Tibial artery (tissue), 4 donors: ENCODE results near the gene UNC80.

Source experiments
- DNase-seq, 2 donors: peaks; one replicate each; pipeline ENCODE4 v3.0.0-alpha.2; 2019
- H3K27ac ChIP-seq, 2 donors: fragments of 200-600 bp; sonication (generic) in 1 of 2; 1 replicate in 1 of 2; 2 replicates in 1 of 2; pipeline ENCODE4 v1.5.1; 2018 to 2019; ENCODE audit warnings: mild to moderate bottlenecking in 1 of 2
- H3K27me3 ChIP-seq, 2 donors: fragments of 200-600 bp; sonication (generic) in 1 of 2; one replicate each; pipeline versions ENCODE4 v1.5.1 to v1.6.0; 2016 to 2019
- H3K36me3 ChIP-seq, 3 donors: fragments of 200-600 bp; sonication (generic) in 2 of 3; one replicate each; pipeline ENCODE4 v1.5.1; 2016 to 2019; ENCODE audit warnings: mild to moderate bottlenecking in 2 of 3
- H3K4me1 ChIP-seq, 4 donors: fragments of 200-600 bp; sonication (generic) in 2 of 4; 1 replicate in 3 of 4; 2 replicates in 1 of 4; pipeline ENCODE4 v1.5.1; 2016 to 2019
- H3K4me3 ChIP-seq, 2 donors: fragments of 200-600 bp; sonication (generic) in 1 of 2; 1 replicate in 1 of 2; 2 replicates in 1 of 2; pipeline ENCODE4 v1.5.1; 2018 to 2019; ENCODE audit warnings: mild to moderate bottlenecking in 2 of 2
- H3K9me3 ChIP-seq, 3 donors: fragments of 200-600 bp; sonication (generic) in 1 of 3; one replicate each; pipeline ENCODE4 v1.5.1; 2016 to 2019
- intact Hi-C: fragments of 100-400 bp; cut with DNase I; formaldehyde crosslinking; loops from one replicate; pipeline ENCODE4 v1.15.0; 2023; ENCODE audit warnings: low total_unique reads
- TF ChIP-seq, protein P1 (sequence below), 2 experiments: fragments of 200-600 bp in 1 of 2; fragments of 450-650 bp in 1 of 2; IDR thresholded peaks; one replicate each; pipeline ENCODE4 v1.5.1; 2017 to 2019; ENCODE audit warnings: antibody characterized with exemption in 2 of 2, mild to moderate bottlenecking in 1 of 2, moderate library complexity in 1 of 2

UNC80 gene

DNA sequence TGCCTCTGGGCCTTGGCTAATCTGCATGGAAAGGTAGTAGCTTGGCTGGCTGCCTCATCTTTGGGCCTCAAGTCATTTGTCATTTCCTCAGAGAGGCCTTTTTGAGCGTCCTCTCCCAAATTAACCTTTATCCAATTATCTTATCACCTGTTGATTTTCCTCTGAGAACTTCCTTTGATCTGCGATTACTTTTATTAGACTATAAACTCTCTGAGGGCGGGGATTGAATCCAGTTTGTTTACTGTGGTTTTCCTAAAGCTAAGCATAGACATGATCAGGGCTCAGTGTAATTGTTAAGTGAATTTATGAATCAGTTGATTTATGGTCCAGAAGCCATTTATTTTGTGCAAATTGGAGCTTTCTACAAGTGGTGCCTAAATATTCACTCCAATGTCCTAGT, 238.3 kb downstream of the UNC80 start:
- Histone ChIP-seq H3K4me3 (no peak overlapping the region), H3K4me1 (peaks cover 0 to 25% (median 6%) of the 10 kb centered on the region in 4 donors), H3K9me3 (no peaks in the 10 kb centered on the region), H3K27ac (no peak overlapping the region), H3K27me3 (no peaks in the 10 kb centered on the region), H3K36me3 (peaks cover 17 to 32% (median 27%) of the 10 kb centered on the region in 3 donors)
- intact Hi-C loops, result no loop called here
- DNase-seq, result no peak
- TF ChIP-seq, protein P1, sequence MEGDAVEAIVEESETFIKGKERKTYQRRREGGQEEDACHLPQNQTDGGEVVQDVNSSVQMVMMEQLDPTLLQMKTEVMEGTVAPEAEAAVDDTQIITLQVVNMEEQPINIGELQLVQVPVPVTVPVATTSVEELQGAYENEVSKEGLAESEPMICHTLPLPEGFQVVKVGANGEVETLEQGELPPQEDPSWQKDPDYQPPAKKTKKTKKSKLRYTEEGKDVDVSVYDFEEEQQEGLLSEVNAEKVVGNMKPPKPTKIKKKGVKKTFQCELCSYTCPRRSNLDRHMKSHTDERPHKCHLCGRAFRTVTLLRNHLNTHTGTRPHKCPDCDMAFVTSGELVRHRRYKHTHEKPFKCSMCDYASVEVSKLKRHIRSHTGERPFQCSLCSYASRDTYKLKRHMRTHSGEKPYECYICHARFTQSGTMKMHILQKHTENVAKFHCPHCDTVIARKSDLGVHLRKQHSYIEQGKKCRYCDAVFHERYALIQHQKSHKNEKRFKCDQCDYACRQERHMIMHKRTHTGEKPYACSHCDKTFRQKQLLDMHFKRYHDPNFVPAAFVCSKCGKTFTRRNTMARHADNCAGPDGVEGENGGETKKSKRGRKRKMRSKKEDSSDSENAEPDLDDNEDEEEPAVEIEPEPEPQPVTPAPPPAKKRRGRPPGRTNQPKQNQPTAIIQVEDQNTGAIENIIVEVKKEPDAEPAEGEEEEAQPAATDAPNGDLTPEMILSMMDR (IDR thresholded peaks at IDR 0.05), result no peak

DNA sequence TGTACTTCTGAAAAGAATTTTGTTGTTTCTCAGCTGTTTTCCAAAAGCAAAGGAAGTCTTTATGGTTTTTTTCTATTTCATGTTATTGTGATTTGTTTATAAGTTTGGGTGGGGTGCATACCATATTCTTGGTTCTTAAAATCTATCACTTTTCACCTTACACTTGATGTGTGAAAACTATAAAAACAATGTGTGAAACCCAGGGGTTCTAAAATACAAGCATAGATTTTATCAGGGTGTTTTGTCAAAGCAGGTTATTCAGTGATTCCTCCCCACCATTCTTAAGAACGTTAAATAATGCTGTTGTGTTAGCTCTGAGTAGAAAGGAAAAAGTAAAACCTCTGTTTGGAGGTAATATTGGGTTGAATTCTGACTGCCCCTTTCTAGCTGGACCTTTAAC, 248.5 kb downstream of the UNC80 start:
- no peak overlapping the region for H3K27ac ChIP-seq
- H3K4me3 ChIP-seq, result no peak overlapping the region
- no peaks in the 10 kb centered on the region for H3K4me1 ChIP-seq
- H3K36me3 ChIP-seq, result peaks cover 88 to 93% (median 92%) of the 10 kb centered on the region in 3 donors
- H3K9me3 ChIP-seq, result no peaks in the 10 kb centered on the region
- TF ChIP-seq, protein P1 (IDR thresholded peaks at IDR 0.05), result no peak
- intact Hi-C loops, result no loop called here
- H3K27me3 ChIP-seq, result no peaks in the 10 kb centered on the region
- no peak for DNase-seq

DNA sequence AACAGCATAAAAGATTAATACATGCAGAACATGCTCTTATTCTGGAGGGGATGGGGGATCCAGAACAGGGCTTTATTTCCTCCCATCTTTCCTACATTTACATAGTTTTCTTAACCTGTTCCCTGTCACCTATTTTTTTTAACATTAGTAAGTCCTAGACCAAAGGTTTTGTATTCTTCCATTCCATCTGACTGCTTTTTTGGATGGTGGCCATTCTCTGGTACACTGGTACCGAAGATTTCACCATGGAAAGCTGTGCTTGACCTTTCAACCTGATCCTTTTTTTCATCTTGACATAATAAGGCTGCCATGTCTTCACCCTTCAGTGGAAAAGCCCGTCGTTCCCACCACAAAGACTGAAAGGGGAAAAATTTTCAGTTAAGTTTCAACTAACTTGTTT, 251.2 kb downstream of the UNC80 start:
- H3K4me3 ChIP-seq, result no peak overlapping the region
- H3K27me3 ChIP-seq, result no peaks in the 10 kb centered on the region
- intact Hi-C loops, result no loop called here
- H3K4me1 ChIP-seq, result no peaks in the 10 kb centered on the region
- peaks cover 82 to 95% (median 92%) of the 10 kb centered on the region in 3 donors for H3K36me3 ChIP-seq
- DNase-seq, result no peak
- TF ChIP-seq, protein P1 (IDR thresholded peaks at IDR 0.05), result no peak
- H3K27ac ChIP-seq, result no peak overlapping the region
- no peaks in the 10 kb centered on the region for H3K9me3 ChIP-seq

DNA sequence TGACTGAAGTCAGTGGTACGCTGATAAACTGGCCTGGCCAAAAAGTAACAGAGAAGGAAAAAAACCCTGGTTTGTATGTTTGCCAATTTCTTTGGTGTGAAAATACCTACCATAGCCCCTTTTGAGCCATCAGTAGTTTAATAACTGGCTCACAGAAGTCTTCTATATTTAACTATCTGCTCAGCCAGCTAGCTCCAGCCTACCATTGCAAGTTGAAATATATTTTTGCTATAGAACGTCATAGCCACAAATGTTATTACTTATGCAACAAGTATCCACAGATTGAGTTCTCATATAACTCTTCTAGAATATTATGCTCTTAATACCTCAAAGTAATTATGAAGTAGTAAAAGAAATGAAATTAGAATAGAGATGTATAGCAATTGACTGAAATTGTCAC, 256.0 kb downstream of the UNC80 start:
- no peak overlapping the region for H3K27ac ChIP-seq
- intact Hi-C loops, result no loop called here
- TF ChIP-seq, protein P1 (IDR thresholded peaks at IDR 0.05), result no peak
- H3K4me3 ChIP-seq, result no peak overlapping the region
- no peaks in the 10 kb centered on the region for H3K27me3 ChIP-seq
- H3K36me3 ChIP-seq, result peaks cover 38 to 60% (median 54%) of the 10 kb centered on the region in 3 donors
- no peaks in the 10 kb centered on the region for H3K9me3 ChIP-seq
- no peak for DNase-seq
- H3K4me1 ChIP-seq, result no peaks in the 10 kb centered on the region

DNA sequence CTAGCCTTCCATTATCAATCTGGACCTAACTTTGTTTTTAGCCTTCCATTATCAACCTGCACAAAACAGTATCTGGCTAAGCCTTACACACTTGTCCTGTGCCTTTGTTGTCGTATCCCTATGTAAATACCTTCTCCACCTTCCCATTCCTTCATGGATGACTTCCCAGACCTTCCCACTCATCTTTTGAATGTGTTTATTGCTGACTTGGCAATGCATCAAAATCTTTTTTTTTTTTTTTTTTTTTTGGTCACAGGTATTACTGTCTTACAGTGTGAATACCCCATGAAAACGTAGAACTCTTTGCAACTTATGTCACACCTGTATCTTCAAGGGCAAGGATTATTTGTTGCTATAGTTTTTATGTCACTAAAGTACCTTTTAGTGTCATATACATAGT, 256.5 kb downstream of the UNC80 start:
- no peak overlapping the region for H3K27ac ChIP-seq
- no peaks in the 10 kb centered on the region for H3K9me3 ChIP-seq
- peaks cover 32 to 55% (median 48%) of the 10 kb centered on the region in 3 donors for H3K36me3 ChIP-seq
- no peak for DNase-seq
- no peaks in the 10 kb centered on the region for H3K4me1 ChIP-seq
- H3K4me3 ChIP-seq, result no peak overlapping the region
- intact Hi-C loops, result no loop called here
- TF ChIP-seq, protein P1 (IDR thresholded peaks at IDR 0.05), result no peak
- no peaks in the 10 kb centered on the region for H3K27me3 ChIP-seq

DNA sequence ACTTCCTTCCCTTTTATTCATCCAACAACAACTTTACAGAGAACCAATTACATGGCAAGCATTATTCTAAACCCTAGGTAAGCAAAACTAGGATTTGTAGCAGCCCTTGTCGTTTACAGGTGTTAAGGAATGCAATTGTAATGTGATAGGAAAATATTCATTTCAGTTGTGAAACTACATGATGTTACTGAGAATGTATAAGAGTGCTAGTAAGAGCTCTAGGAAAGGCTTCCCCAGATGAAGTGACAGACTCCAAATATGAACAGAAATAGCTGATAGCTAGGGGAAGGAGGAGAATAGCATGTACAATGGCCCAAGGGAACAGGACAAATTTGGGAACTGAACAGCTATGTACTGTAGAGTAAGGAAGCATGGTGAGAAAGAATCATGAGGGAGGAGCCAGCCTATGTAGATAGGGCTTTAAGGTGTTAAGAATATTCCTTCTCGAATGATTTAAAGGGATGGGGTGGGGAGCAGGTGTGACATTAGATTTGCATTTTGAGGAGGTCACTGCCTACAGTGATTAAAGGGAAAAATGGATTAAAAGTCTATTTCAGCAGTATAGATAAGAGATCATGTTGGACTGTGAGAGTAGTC, 262.6 kb downstream of the UNC80 start:
- TF ChIP-seq, protein P1 (IDR thresholded peaks at IDR 0.05), result no peak

More for the DNA sequence above, 262.6 kb downstream of the UNC80 start:
- no peaks in the 10 kb centered on the region for H3K4me1 ChIP-seq
- intact Hi-C loops, result no loop called here
- H3K4me3 ChIP-seq, result no peak overlapping the region
- no peaks in the 10 kb centered on the region for H3K27me3 ChIP-seq
- H3K36me3 ChIP-seq, result peaks cover 0 to 14% (median 0%) of the 10 kb centered on the region in 3 donors
- no peaks in the 10 kb centered on the region for H3K9me3 ChIP-seq
- DNase-seq, result no peak
- no peak overlapping the region for H3K27ac ChIP-seq
